Stimulated activated CD8-positive, alpha-beta memory T cell treated with anti-CD3 and anti-CD28 coated beads, Interleukin-15, amount 100 ng/mL, for 24 hours (primary cell): ENCODE measurements around the gene ESAM.
A peak's percentile ranks its signal among the peaks of the same experiment; 100 is the strongest.

Experiments
- DNase-seq: peaks from one replicate; pipeline ENCODE4 v3.0.0-alpha.2; 2020; ENCODE audit warnings: low read depth

Gene ESAM, protein sequence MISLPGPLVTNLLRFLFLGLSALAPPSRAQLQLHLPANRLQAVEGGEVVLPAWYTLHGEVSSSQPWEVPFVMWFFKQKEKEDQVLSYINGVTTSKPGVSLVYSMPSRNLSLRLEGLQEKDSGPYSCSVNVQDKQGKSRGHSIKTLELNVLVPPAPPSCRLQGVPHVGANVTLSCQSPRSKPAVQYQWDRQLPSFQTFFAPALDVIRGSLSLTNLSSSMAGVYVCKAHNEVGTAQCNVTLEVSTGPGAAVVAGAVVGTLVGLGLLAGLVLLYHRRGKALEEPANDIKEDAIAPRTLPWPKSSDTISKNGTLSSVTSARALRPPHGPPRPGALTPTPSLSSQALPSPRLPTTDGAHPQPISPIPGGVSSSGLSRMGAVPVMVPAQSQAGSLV

DNA sequence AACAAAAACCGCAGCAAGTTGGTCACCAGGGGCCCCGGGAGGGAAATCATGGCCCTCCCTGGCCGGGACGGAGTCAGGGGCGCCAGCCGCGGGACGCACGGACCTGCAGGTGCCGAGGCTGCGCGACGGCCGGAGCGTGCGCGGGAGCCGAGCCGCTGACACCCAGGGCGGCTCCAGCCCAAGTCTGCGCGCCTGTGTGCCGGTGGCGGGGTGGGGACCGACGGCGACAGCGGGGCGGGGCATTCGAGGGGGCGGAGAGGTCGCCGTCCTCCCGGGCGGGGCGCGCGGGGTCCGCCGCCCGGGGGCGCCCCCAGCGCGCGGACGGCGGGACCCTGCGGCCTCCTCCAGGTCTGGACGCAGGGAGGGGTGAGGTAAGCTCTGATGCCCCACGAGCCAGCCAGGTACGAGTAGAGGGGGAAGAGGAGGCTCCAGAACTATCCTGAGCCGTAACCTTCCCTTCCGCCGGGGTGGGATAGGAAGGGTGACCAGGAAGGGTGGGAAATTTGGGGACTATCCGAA is at the start of gene ESAM:
ESAM (minus strand) TSS at position 186 of the 519 bp plus-strand sequence; CDS start at position 50, 136 bp downstream.
- DNase-seq, result peak; percentile 24

GRCh38 chr11:124811399-124812125 is 49.5 kb upstream of the ESAM start:
- DNase-seq, result no peak

DNA sequence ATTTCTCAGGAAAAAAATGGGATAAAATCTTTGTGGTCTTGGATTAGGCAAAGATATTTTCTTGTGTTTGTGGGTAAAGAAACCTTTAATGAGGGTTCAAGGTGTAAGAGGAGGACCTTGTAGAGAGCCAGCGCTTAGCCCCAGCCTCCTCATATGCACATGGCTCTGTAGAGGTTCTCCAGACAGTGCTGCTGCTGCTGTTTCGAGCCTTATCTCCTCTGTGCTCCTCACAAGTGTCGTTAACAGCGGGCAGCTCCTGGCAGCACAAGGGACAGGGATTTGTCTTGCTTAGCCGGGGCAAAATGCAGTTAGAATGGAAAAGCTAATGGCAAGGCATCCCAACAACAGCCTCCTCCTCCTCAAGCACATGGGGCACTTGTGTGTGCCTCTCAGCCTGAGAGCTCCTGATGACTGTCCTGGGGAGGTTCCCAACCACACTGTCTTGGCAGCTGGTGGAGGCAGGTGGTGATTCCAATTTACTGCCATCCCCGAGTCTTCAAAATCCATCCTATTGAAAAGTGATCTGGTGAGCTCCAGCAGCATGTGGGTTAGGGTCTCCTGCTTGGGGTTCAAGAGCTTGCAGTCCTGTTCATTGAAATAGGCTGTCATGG is 45.7 kb upstream of the ESAM start:
- DNase-seq, result no peak

- DNase-seq, result no peak
Measured at GRCh38 chr11:124807201-124807600, 45.1 kb upstream of the ESAM start.

DNA sequence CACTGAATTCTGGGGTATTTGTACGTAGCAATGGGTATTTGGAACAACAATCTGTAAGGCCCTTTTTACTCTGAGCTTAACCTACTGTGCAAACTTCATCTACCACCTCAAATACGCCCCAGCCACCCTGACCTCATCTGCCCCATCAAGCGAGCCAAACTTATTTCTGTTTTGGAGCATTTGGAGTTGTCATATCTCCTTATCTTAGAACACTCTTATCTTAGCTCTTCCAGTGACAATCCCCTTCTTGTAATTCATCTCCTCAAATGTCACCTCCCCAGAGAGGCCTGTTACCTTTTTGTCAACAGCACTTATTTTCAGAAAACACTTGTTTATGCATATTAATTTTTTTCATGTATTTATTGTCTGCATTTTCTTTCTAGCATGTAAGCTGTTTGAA is 42.8 kb upstream of the ESAM start:
- DNase-seq, result no peak

GRCh38 chr11:124801636-124802312 is 39.7 kb upstream of the ESAM start:
- no peak for DNase-seq

DNA sequence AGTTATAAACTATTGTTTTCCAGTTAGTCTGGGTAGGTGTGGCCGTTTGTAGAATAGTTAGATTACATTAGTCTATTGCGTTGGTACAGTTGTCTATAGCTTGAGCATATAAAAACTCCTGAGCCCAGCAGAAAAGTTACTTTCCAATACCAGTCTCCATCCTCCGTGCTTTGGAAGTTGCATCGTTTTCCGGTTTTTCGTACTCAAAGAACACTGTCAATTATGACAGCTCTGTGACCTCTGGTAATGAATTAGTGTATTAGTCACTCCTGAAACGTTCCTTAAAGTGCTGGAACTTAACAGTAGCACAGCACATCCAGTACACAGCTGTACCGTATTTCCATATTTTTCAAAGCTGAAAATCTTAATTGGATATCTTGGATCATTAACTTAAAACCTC is 38.9 kb upstream of the ESAM start:
- no peak for DNase-seq

- peak; percentile 67 for DNase-seq
Measured at GRCh38 chr11:124800226-124800929, 38.3 kb upstream of the ESAM start, which contains the start of gene MSANTD2. MSANTD2 (minus strand) TSS chr11:124800406; CDS start chr11:124800380, 26 bp downstream.

DNA sequence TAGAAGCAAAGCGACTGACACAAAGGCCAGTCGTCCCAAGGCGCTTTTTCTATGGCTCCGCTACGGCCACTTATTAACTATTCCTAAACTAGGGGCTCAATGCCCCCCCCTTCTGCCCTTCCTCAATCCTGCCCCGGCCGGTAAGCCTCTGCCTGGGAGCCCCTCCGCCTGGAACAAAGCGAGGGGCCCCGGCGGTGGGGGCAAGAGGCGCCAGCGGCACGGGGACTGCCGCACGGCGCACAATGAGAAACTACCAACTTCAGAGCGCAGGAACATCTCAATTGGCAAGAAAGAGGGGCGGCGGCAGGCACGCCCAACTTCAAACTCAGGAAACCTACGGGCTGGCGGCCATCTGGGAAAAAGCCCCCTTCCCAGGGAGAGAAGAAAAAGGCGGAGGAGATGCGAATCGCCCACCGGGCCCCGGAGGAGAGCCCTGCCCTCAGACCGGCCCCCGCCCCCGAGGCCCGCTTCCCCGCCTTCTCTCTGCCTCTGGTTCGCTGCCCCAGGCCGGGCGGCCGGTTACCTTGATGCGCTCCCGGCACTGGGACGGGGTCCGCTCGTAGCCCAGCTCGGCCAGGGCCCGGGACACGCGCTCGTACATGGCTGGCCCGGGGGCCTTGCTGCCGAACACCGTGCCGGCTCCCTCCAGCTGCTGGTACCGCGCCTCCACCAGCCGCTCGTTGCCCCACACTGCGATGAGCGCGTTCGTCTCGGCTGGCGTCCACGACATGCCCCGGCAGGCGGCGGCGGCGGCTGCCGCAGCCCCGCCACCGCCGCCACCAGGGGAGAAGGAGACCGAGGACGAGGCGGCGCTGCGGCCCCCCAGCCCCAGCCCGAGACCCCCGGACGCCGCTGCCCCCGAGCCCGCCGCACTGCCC is 37.5 kb upstream of the ESAM start:
- peak; percentile 15 for DNase-seq

DNA sequence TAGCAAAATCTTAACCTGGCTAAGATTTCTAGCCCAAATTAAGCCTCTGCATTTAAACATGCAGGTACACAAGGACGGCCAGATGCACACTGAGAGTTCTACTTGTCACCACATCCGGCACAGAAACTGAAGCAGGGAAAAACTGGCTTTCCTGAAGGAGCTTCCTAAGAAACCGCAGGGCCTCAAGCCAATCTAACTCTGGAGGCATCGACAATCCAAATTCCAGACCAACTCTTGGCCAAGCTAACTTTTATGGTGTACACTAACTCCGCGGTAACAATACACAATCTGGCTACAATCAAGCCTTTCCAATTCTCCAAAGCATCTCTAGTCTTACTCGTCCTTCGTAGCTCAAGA is 36.9 kb upstream of the ESAM start:
- no peak for DNase-seq

- DNase-seq, result no peak
Measured at GRCh38 chr11:124796312-124796711, 34.2 kb upstream of the ESAM start.

- DNase-seq, result no peak
Measured at GRCh38 chr11:124793466-124794278, 31.6 kb upstream of the ESAM start.

DNA sequence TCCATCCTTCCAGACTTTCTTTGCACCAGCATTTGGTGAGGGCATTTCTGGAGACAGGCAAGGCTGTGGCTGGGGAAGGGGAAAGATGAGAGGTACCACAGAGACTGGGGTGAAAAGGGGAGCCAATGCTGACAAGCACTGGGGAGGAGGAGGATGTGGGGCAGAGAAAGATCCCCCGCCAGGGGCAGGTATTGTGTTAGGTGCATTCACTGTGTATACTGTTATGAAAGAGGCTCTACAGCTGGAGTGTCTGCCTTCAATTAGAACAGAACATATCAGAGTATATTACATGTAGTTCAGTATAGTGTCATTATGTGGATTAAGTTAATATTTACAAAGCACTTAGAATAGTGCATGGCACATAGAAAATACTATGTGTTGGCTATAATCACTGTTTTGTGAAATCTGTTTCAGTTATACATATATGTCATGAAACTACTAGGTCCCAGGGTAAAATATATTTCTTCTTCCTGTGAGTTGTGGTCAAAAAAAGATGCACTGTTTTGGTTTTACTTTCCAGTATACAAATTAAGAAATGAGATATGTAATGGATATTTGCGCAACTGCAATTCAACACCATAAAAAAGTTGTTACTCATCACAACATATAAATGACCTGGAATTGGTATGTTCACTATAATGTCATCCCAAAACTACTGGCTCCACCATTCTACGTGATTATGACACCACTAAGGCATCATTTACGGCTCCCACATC is 29.7 kb upstream of the ESAM start:
- no peak for DNase-seq

DNA sequence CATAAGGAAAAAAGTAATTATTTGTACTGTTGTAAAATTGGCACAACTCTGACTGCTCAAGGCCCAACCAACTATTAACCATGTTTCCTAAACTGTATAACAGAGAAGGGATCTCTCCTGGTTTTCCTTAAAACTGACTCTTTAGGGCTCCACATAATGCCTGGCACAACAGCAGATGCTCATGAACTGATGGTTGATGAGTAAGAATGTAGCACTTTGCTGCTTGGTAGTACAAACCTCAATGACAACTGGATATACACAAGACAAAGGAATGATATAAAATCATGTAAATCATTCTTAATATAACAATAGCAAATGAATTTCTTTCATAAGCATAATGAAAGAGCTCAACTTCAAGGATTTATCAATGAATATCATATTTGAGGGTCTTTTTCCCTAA is 26.4 kb upstream of the ESAM start:
- DNase-seq, result no peak

DNA sequence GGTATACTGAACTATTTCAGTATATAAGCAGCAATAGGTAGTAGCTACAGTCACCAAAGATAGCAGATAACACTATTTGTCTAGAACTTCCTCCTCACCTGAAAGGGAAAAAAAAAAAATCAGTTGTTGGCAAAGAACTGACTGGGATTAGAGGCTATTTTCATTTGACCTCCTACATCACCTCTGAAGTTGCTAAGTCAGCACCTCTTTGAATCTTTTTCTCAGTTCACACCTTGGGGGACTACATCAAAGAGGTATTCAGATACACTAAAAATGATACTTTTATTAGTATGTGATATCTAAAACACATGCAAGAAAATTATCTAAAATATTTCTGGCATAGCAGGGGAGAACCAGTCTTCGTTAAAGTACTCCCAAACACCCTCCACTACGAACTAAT is 22.0 kb upstream of the ESAM start:
- DNase-seq, result no peak

GRCh38 chr11:124783002-124783401 is 20.9 kb upstream of the ESAM start:
- no peak for DNase-seq

DNA sequence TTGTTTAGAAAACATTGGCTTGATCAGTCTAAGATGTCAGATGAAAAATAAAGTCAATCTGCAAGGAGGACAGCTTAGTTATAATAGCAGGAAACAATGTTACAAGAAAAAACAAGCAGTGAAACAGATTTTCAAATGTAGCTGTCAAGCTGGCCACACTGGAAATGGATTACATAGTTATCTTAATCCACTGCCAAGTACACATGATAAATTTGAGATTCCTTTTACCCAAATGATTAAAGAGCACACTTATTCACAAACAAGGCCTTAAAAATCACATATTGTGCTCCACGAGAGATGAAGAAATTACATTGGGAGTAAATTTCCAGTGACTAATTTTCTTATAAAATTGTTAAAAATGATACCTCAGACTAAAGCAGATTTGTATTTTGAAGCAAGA is 17.5 kb upstream of the ESAM start:
- no peak for DNase-seq

DNA sequence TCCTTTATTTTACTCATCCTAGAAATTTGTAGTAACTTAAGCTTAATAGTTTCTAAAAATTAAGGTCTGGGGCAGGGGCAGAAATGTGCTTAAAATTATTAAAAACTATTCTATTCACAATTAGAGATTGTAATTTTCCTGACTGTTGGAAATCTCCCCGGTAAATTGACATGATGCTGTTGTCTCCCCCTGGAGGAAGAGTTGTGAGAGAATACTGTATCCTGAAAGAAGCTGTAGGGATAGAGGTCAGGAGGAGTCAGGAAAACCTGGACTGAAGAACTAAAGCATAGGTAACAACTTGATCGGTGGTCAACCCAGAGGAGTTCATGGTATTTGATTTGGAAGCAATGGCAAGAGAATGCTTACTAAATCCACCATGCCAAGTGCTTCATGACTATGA is 16.2 kb upstream of the ESAM start:
- no peak for DNase-seq
